ENCODE results near the gene ETV1. TPM values are rescaled to one million over a fixed set of nuclear protein-coding genes. Genes with fewer than 3 reads are reported as not detected.

ETV1 gene
- total RNA-seq, 1 donor from 2014 or later, result 4.2 TPM

DNA sequence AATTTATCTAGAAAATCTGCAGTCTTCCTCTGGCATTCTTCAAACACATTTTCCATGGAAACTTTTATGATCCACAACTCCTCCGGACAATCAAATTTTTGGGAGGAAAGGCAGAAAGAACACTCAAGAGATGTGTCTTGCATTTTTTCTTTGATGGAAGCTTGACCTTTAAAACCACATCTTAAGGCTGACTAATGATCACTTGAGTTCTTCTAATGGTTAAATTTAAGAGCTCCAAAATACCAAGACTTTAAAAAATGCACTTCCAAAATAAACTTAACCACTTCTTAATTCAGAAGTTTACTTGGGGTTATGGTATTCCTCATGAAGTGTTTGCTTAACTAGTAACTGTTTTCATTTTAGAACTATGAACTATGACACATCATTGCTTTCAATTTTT lies 43.3 kb downstream of the ETV1 start:
- Histone ChIP-seq H3K27ac (no peak overlapping the region), H3K4me3 (peak overlapping the region in 1 of 2 donors; percentile 12), H3K4me1 (no peaks in the 10 kb centered on the region), H3K27me3 (no peaks in the 10 kb centered on the region), H3K9me3 (no peaks in the 10 kb centered on the region), H3K36me3 (no peaks in the 10 kb centered on the region)
- TF ChIP-seq POLR2A (IDR thresholded peaks at IDR 0.05) (no peak), POLR2AphosphoS5 (IDR thresholded peaks at IDR 0.05; ENCODE audit: insufficient read depth in 1 of 2, low read depth in 1 of 2) (no peak)
- TF ChIP-seq, protein P1, sequence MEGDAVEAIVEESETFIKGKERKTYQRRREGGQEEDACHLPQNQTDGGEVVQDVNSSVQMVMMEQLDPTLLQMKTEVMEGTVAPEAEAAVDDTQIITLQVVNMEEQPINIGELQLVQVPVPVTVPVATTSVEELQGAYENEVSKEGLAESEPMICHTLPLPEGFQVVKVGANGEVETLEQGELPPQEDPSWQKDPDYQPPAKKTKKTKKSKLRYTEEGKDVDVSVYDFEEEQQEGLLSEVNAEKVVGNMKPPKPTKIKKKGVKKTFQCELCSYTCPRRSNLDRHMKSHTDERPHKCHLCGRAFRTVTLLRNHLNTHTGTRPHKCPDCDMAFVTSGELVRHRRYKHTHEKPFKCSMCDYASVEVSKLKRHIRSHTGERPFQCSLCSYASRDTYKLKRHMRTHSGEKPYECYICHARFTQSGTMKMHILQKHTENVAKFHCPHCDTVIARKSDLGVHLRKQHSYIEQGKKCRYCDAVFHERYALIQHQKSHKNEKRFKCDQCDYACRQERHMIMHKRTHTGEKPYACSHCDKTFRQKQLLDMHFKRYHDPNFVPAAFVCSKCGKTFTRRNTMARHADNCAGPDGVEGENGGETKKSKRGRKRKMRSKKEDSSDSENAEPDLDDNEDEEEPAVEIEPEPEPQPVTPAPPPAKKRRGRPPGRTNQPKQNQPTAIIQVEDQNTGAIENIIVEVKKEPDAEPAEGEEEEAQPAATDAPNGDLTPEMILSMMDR (IDR thresholded peaks at IDR 0.05), result no peak
- DNase-seq (ENCODE audit: extremely low spot score in 2 of 2), result no peak
- intact Hi-C loops (cut with DNase I), result no loop called here

- TF ChIP-seq POLR2A (IDR thresholded peaks at IDR 0.05), result no peak
- no peak for TF ChIP-seq POLR2AphosphoS5 (IDR thresholded peaks at IDR 0.05; ENCODE audit: insufficient read depth in 1 of 2, low read depth in 1 of 2)
- TF ChIP-seq, protein P1 (IDR thresholded peaks at IDR 0.05), result no peak
- Histone ChIP-seq H3K9me3 (no peaks in the 10 kb centered on the region), H3K27ac (no peak overlapping the region), H3K4me1 (no peaks in the 10 kb centered on the region), H3K27me3 (no peaks in the 10 kb centered on the region), H3K4me3 (peak overlapping the region in 1 of 2 donors; percentile 12), H3K36me3 (no peaks in the 10 kb centered on the region)
- DNase-seq (ENCODE audit: extremely low spot score in 2 of 2), result no peak
- intact Hi-C loops (cut with DNase I), result no loop called here
Observed at GRCh38 chr7:13945670-13946069, 43.8 kb downstream of the ETV1 start.

DNA sequence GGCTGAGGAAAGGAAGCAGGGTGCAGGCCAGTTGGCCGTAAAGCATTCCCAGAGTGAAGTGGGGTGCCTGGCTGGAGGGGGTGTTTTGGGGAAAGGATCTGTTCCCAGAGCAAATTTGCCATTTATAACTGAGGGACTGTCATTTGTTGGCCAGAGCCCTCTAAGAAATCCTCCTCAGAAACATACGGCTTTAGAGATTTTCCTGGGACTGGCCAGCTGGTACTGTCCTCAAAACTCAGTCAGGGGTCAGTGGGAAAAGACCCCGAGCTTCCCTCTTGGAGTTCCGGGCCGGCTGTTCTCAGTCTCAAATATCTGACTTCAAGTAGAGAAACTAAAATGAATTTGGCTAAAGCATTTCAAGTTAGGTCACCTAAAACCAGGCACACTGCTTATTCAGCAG lies 55.9 kb downstream of the ETV1 start:
- Histone ChIP-seq H3K27ac (no peak overlapping the region), H3K36me3 (no peaks in the 10 kb centered on the region), H3K9me3 (no peaks in the 10 kb centered on the region), H3K27me3 (no peaks in the 10 kb centered on the region), H3K4me1 (peaks cover 8% of the 10 kb centered on the region), H3K4me3 (no peak overlapping the region)
- intact Hi-C loops (cut with DNase I), result no loop called here
- TF ChIP-seq, protein P1 (IDR thresholded peaks at IDR 0.05), result no peak
- no peak for DNase-seq (ENCODE audit: extremely low spot score in 2 of 2)

GRCh38 chr7:13933091-13933490 lies 56.4 kb downstream of the ETV1 start:
- no peak overlapping the region for H3K4me3 ChIP-seq
- H3K36me3 ChIP-seq, result no peaks in the 10 kb centered on the region
- intact Hi-C loops (cut with DNase I), result no loop called here
- TF ChIP-seq, protein P1 (IDR thresholded peaks at IDR 0.05), result no peak
- no peak for TF ChIP-seq POLR2A (IDR thresholded peaks at IDR 0.05)
- no peak for TF ChIP-seq POLR2AphosphoS5 (IDR thresholded peaks at IDR 0.05; ENCODE audit: insufficient read depth in 1 of 2, low read depth in 1 of 2)
- DNase-seq (ENCODE audit: extremely low spot score in 2 of 2), result no peak
- H3K4me1 ChIP-seq, result peaks cover 8% of the 10 kb centered on the region
- no peaks in the 10 kb centered on the region for H3K27me3 ChIP-seq
- H3K9me3 ChIP-seq, result no peaks in the 10 kb centered on the region
- no peak overlapping the region for H3K27ac ChIP-seq

- TF ChIP-seq POLR2AphosphoS5 (IDR thresholded peaks at IDR 0.05; ENCODE audit: insufficient read depth in 1 of 2, low read depth in 1 of 2) (no peak), POLR2A (IDR thresholded peaks at IDR 0.05) (no peak)
- TF ChIP-seq, protein P1 (IDR thresholded peaks at IDR 0.05), result no peak
- Histone ChIP-seq H3K4me1 (peaks cover 8% of the 10 kb centered on the region), H3K27me3 (no peaks in the 10 kb centered on the region), H3K9me3 (no peaks in the 10 kb centered on the region), H3K36me3 (no peaks in the 10 kb centered on the region), H3K4me3 (no peak overlapping the region), H3K27ac (no peak overlapping the region)
- intact Hi-C loops (cut with DNase I), result no loop called here
- DNase-seq (ENCODE audit: extremely low spot score in 2 of 2), result no peak
Observed at GRCh38 chr7:13932131-13932530, 57.3 kb downstream of the ETV1 start.
